Activated CD4-positive, alpha-beta memory T cell treated with anti-CD3 and anti-CD28 coated beads for 36 hours (primary cell): ENCODE results near the gene MORN1. TPM values are rescaled to one million over a fixed set of nuclear protein-coding genes. Genes with fewer than 3 reads are reported as not detected.

Experiments used
- CTCF ChIA-PET: fragments of 350-600 bp; sonication (Branson Sonifier 250); formaldehyde crosslinking; loops from one replicate; lab custom pipeline; 2021; ENCODE audit warnings: antibody characterized with exemption, inconsistent platforms; lab: Charles Lee
- POLR2A ChIA-PET: fragments of 350-600 bp; sonication (Branson Sonifier 250); formaldehyde crosslinking; loops from one replicate; lab custom pipeline; 2021; ENCODE audit warnings: antibody characterized with exemption; lab: Charles Lee
- DNase-seq: peaks from one replicate; pipeline ENCODE4 v3.0.0-alpha.2; 2020
- H3K27ac Mint-ChIP-seq: one replicate; pipeline ENCODE4 v1.8.0; 2021; ENCODE audit warnings: mixed read lengths
- H3K27me3 Mint-ChIP-seq: one replicate; pipeline ENCODE4 v1.8.0; 2021; ENCODE audit warnings: mixed read lengths
- H3K36me3 Mint-ChIP-seq: one replicate; pipeline ENCODE4 v1.8.0; 2021; ENCODE audit warnings: mixed read lengths
- H3K4me1 Mint-ChIP-seq: one replicate; pipeline ENCODE4 v1.8.0; 2021; ENCODE audit warnings: low read depth, mixed read lengths
- H3K4me3 Mint-ChIP-seq: one replicate; pipeline ENCODE4 v1.8.0; 2021; ENCODE audit warnings: mild to moderate bottlenecking, mixed read lengths
- H3K9me3 Mint-ChIP-seq: one replicate; pipeline ENCODE4 v1.8.0; 2021; ENCODE audit warnings: mixed read lengths
- intact Hi-C: fragments of 100-400 bp; cut with micrococcal nuclease; formaldehyde crosslinking; loops from one replicate; pipeline ENCODE4 v1.15.1; 2023
- total RNA-seq, 2 experiments: library from RNA; stranded (reverse); gene quantifications; one replicate each; pipeline ENCODE4 v1.2.3, GENCODE V29; 2021

MORN1 gene
- total RNA-seq, 2 experiments from 2014 or later: 5.4 to 6.3 TPM

DNA sequence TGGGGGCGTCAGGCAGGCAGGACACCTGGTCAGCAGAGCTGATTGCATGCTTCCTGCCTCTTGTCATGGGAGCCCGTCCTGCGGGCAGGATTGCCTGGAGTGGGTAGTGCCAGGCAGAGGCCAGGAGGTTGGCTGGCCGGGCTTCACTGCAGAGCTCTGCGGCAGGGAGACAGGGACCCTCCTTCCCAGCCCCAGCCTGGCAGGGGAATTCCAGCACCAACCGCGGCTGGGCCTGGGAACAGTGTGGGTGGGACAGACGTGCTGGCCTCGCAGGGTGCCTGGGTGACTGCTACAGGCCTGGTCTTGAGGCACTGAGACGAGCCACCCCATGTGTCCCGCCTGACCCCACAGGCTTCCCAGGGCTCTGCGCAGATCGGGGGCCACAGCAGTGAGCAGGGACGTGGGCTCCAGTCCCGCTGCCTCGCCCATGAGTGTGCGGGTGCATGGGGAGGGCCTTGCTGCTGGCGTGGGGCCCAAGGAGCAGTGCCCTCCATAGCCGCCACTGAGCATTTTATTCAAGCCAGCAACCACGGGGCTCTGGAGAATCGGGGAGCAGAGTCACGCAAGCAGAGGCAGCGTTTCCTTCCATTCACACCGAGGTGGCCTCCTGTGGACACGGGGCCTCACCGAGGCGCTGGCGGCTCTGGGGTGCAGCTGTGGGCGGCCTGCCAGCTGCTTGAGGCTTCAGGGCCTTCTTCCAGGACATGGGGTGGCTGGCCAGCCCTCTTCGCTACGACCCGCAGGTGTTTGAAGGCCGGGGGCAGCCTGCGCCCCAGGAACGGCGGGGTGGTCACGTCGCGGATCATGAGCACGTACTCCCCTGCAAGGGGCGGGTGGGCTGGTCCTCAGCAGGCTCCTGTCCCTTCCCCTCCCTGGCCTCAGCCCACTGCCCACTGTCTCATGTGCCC, 70.3 kb downstream of the MORN1 start:
- Mint-ChIP-seq H3K4me1 (no peaks in the 10 kb centered on the region), H3K27ac (no peak overlapping the region), H3K36me3 (no peaks in the 10 kb centered on the region), H3K9me3 (no peaks in the 10 kb centered on the region), H3K27me3 (no peaks in the 10 kb centered on the region), H3K4me3 (no peak overlapping the region)
- DNase-seq: no peak
- intact Hi-C loops: no loop called here
- CTCF ChIA-PET: no interaction called here
- POLR2A ChIA-PET: no interaction called here

DNA sequence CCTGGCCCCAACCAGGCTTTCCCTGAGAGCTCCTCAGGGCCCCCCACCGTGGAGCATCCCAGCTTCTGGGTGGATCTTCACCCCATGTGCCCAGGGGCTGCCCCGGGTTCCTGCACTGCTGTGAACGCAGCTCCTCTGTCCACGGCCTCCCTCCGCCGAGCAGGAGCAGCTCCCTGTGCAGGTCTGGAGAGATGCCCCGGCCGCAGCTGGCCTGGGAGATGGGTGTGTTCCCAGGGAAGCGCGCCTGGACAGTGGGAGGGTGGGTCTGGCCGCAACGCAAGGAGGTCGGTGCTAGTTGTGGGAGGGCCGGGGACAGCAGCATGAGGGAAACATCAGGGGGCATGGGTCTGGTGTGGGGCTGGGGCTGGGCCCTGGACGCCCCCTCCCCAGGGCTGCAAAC, 71.3 kb downstream of the MORN1 start:
- H3K27me3 Mint-ChIP-seq: no peaks in the 10 kb centered on the region
- no peaks in the 10 kb centered on the region for H3K4me1 Mint-ChIP-seq
- H3K9me3 Mint-ChIP-seq: no peaks in the 10 kb centered on the region
- H3K36me3 Mint-ChIP-seq: no peaks in the 10 kb centered on the region
- POLR2A ChIA-PET: no interaction called here
- no peak overlapping the region for H3K4me3 Mint-ChIP-seq
- DNase-seq: no peak
- intact Hi-C loops: no loop called here
- CTCF ChIA-PET: interaction anchor here (1.6 to 1.7 kb wide), 2 partner anchors 62 to 125 kb away, joined by 5 to 6 read pairs; partner anchors contain the start of gene FAAP20
- H3K27ac Mint-ChIP-seq: no peak overlapping the region

DNA sequence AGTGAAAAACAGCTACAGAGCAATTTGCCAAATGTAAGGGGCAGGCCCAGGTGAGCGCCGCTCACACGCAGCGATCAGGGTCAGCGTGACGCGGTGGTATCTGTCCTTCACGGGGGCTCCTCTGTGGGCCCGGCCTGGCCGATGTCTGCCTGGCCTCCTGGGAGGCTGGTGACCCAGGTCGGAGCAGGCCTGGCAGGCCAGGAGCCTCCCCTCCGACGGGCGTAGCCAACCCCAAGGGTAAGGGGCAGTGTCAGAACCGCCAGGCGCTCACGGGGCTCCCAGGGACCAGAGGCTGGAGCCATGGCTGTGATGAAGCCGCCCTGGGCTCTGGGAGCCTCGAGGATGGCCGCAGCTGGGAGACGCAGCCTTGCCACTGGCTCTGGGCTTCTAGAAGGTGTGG, 72.1 kb downstream of the MORN1 start:
- intact Hi-C loops: loop anchor here (5.0 kb wide), 1 partner anchor 73 kb away; the partner anchor contains the start of genes MORN1 and RER1
- no peak for DNase-seq
- no peak overlapping the region for H3K4me3 Mint-ChIP-seq
- no peak overlapping the region for H3K27ac Mint-ChIP-seq
- no peaks in the 10 kb centered on the region for H3K36me3 Mint-ChIP-seq
- no peaks in the 10 kb centered on the region for H3K4me1 Mint-ChIP-seq
- no peaks in the 10 kb centered on the region for H3K27me3 Mint-ChIP-seq
- no peaks in the 10 kb centered on the region for H3K9me3 Mint-ChIP-seq
- CTCF ChIA-PET: interaction anchor here (1.6 to 1.7 kb wide), 2 partner anchors 62 to 124 kb away, joined by 5 to 6 read pairs; partner anchors contain the start of gene FAAP20
- POLR2A ChIA-PET: no interaction called here

DNA sequence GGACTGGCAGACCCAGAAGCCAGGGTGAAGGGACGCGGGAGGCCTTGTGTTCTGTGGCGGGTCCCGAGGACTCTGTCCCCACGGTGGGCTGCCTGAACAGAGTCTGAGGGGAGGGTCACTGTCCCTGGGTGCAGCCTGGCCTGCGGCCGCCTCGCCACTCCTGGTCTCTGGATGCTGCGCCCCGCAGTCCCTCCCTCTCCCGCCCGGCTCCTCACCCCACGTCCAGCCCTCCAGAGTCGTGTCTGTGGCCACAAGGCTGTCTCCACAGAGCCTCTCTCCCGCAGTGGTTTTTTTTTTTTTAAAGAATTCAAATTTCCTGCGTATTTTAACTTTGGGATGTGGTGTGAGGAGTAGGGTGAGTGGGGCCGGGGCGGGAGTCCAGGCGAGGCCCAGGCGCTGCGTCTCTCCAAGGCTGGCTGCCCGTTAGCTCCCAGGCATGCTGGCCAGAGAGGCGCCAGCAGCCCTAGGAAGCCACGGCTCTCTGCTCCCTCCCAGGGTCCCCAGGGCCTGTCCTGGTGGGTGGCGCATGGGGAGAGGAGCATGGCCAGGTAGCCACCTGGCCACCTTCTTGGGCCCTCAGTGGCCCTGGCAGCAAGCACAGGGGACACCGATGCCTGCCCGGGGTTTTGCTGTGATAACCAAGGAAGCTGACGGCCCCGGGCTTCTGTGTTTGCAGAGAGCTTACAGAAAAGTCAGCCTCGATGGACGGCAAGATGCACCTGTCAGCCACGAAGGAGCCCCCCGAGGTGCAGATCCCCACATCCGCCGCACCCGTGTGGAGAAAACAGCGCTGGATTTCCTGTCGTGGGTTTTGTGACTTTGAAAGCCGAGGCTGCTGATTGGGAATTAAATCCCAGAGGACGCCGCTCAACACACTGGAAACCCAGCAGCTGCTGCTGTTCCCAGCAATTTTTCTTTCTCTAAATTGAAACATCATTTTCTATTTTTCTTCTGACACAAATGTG, 72.8 kb downstream of the MORN1 start:
- H3K27ac Mint-ChIP-seq: no peak overlapping the region
- no peak for DNase-seq
- H3K9me3 Mint-ChIP-seq: no peaks in the 10 kb centered on the region
- H3K36me3 Mint-ChIP-seq: no peaks in the 10 kb centered on the region
- no peaks in the 10 kb centered on the region for H3K27me3 Mint-ChIP-seq
- no peaks in the 10 kb centered on the region for H3K4me1 Mint-ChIP-seq
- ChIA-PET POLR2A (no interaction called here), CTCF (interaction anchor here (1.6 to 1.7 kb wide), 2 partner anchors 63 to 124 kb away, joined by 5 to 6 read pairs; partner anchors contain the start of gene FAAP20)
- intact Hi-C loops: loop anchor here (5.0 kb wide), 1 partner anchor 74 kb away; the partner anchor contains the start of genes MORN1 and RER1
- H3K4me3 Mint-ChIP-seq: no peak overlapping the region

DNA sequence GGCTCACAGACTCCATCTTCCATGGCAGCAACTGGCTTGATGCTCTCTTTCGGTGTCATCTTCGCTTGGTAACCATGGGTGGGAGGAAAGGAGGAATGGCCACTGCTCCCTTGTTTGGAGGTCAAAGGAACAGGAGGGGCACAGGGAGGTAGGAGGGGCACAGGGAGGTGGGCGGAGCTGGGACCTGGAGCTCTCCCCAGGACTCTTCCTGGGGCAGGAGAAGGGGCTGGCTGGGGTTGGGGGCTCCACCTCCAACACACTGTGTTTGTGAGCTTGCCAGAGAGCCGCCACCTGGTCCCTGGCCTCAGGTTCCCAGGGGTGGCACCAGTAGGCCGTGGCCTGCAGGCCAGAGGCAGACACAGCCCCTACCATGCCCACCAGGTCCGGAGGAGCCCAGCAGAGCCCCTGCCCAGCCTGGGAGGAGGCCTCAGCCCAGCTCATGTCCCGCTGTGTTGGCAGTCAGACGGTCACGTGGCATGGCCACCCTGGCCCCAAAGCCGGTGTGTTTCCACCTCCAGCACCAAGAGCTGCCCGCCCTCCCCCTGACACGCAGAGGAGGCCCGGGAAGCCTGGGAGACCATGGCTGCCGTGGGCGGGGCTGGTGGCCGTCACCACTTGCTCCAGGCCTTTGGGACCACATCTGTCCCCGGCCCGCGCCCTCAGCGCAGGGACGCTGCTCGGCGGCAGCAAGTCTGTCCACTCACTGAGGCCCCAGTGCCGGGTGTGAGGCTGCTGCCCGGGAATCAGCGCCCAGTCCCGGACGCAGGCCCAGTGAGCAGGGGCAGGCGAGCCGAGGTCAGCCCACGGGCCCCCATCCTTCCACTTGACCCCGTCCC, 73.9 kb downstream of the MORN1 start:
- no peak overlapping the region for H3K4me3 Mint-ChIP-seq
- H3K27ac Mint-ChIP-seq: no peak overlapping the region
- no peaks in the 10 kb centered on the region for H3K4me1 Mint-ChIP-seq
- CTCF ChIA-PET: interaction anchor here (2.8 to 5.1 kb wide), 2 partner anchors 64 to 122 kb away, joined by 13 to 49 read pairs; partner anchors contain the start of gene FAAP20
- no peaks in the 10 kb centered on the region for H3K36me3 Mint-ChIP-seq
- POLR2A ChIA-PET: no interaction called here
- DNase-seq: no peak
- intact Hi-C loops: loop anchor here (5.0 kb wide), 1 partner anchor 75 kb away; the partner anchor contains the start of genes MORN1 and RER1
- no peaks in the 10 kb centered on the region for H3K9me3 Mint-ChIP-seq
- no peaks in the 10 kb centered on the region for H3K27me3 Mint-ChIP-seq

DNA sequence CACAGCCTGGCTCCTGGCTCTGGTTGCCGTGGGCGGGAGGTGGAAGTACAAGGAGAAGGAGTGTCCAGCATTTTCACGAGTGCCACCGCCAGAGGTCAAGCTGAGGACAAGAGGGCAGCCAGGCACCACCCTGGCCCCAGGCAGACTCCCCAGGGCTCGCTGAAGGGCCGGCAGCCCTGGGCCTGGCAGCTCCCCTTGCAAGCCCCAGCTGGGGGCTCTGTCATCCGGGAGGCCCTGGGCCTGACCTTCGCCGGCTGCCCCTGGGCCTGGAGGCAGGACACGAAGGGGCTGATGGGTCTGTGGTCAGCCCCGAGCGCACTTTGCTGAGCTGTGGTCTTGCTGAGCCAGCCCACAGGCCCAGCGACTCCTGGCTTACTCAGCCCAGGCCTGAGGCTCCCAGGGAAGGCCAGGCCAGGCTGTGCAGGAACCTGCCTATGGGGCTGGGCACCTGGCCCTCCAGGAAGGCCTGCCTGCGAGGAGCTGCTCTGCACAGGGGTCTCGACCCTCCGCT, 74.8 kb downstream of the MORN1 start:
- no peaks in the 10 kb centered on the region for H3K36me3 Mint-ChIP-seq
- H3K9me3 Mint-ChIP-seq: no peaks in the 10 kb centered on the region
- intact Hi-C loops: loop anchor here (5.0 kb wide), 1 partner anchor 76 kb away; the partner anchor contains the start of genes MORN1 and RER1
- CTCF ChIA-PET: interaction anchor here (0.8 to 5.1 kb wide), 9 partner anchors 16 to 121 kb away, joined by 3 to 49 read pairs (median 9); partner anchors contain the start of gene FAAP20
- POLR2A ChIA-PET: interaction anchor here (1.4 to 1.6 kb wide), 2 partner anchors 75 to 89 kb away, joined by 5 to 6 read pairs; partner anchors contain the start of genes MORN1, RER1 and SKI
- H3K27ac Mint-ChIP-seq: no peak overlapping the region
- no peaks in the 10 kb centered on the region for H3K27me3 Mint-ChIP-seq
- DNase-seq: no peak
- no peaks in the 10 kb centered on the region for H3K4me1 Mint-ChIP-seq
- H3K4me3 Mint-ChIP-seq: no peak overlapping the region

DNA sequence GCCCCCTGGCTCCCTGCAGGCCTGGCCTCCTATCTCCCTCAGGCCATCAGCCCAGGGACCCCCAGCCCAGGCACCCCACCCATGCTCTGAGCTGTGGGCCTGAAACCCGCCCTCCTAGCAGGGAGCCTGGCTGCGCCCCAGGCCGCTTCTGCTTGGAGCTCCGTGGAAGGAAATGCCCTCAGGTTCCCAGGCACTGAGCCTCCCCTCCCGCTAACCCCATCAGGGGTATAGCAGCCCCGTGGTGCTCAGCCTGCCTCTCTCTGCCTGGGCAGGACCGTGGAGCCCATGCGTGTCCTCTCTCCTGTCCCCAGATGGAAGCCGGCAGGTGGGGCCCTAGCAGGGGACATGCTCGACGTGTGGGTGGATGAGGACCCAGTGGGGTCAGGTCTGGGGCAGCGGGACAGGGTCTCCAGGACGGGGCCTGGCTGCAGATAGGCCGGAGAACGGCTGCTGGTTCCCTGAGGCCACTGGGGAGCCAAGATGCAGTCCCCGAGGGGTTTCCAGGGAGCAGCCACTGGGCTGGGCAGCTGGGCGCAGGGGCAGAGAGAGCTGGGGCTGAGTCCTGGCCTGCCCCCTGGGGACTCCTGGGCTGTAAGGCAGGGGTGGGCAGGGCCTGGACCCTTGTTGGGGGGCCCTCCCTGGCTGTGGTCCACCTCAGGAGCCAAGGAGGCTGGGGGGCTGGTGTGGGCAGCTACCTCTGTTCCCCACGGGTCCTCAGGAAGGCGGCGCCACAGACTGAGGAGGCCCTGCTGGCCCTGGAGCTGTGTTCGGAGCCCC, 75.5 kb downstream of the MORN1 start:
- H3K36me3 Mint-ChIP-seq: no peaks in the 10 kb centered on the region
- H3K4me3 Mint-ChIP-seq: peak overlapping the region; percentile 16
- H3K4me1 Mint-ChIP-seq: no peaks in the 10 kb centered on the region
- no peak for DNase-seq
- H3K27ac Mint-ChIP-seq: peak overlapping the region; percentile 8
- H3K9me3 Mint-ChIP-seq: no peaks in the 10 kb centered on the region
- intact Hi-C loops: loop anchor here (1.0 to 5.0 kb wide), 2 partner anchors 15 to 76 kb away; partner anchors contain the start of genes MORN1 and RER1
- ChIA-PET POLR2A (interaction anchor here (1.1 to 1.6 kb wide), 3 partner anchors 76 to 117 kb away, joined by 3 to 6 read pairs (median 5); partner anchors contain the start of genes MORN1, RER1 and SKI), CTCF (interaction anchor here (0.8 to 5.1 kb wide), 17 partner anchors 15 to 166 kb away, joined by 3 to 49 read pairs (median 4); partner anchors contain the start of gene FAAP20)
- H3K27me3 Mint-ChIP-seq: no peaks in the 10 kb centered on the region

DNA sequence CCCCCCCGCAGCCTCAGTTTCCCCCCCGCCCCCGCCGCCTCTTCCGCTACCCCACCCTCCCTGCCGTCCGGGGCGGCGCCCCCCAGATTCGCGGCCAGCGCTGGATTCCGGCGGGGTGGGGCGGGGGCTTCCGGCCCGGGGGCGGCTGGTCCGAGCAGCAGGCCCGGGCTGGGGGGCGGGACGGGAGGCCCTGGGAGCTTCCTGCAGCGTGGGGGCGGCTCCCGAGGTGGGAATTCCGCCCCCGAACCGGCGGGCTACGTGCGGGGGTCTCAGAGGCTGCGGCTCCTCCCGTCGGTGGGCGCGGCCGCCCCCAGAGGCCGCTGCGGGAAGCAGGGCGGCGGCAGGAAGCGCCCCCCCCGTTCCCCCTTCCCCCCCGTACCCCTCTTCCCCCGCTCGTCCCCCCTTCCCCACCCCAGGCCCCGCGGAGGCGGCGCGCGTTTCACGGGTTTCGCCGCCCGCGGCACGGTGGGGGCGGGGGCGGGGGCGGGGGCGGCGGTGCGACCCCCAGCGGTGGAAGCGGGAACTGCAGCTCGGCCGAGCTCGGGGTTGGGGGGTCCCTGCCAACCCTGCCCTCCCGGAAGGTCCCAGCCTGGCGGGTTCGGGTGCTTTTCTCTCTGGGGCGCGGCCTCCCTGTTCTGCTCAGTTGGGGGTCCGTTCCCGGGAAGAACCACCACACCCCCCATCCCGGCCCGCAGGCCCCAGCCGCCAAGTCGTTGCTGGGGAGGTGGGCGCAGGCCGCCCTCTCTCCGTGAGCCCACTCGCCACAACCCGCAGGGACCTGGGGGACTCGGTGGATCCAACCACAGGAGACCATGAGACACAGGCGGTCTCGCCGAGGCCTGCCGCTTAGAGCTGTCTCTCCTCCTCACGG, 76.3 kb downstream of the MORN1 start:
- H3K27ac Mint-ChIP-seq: peak overlapping the region; percentile 8
- no peaks in the 10 kb centered on the region for H3K27me3 Mint-ChIP-seq
- H3K36me3 Mint-ChIP-seq: no peaks in the 10 kb centered on the region
- peak; percentile 70 for DNase-seq
- intact Hi-C loops: loop anchor here (1.0 to 5.0 kb wide), 2 partner anchors 14 to 77 kb away; partner anchors contain the start of genes MORN1 and RER1
- no peaks in the 10 kb centered on the region for H3K9me3 Mint-ChIP-seq
- peak overlapping the region; percentile 5 for H3K4me3 Mint-ChIP-seq
- ChIA-PET CTCF (interaction anchor here (0.9 to 5.1 kb wide), 16 partner anchors 14 to 165 kb away, joined by 3 to 49 read pairs (median 4); partner anchors contain the start of genes FAAP20, MORN1 and RER1), POLR2A (interaction anchor here (0.5 to 1.6 kb wide), 4 partner anchors 77 to 116 kb away, joined by 3 to 6 read pairs (median 4); partner anchors contain the start of genes MORN1, RER1 and SKI)
- H3K4me1 Mint-ChIP-seq: no peaks in the 10 kb centered on the region

DNA sequence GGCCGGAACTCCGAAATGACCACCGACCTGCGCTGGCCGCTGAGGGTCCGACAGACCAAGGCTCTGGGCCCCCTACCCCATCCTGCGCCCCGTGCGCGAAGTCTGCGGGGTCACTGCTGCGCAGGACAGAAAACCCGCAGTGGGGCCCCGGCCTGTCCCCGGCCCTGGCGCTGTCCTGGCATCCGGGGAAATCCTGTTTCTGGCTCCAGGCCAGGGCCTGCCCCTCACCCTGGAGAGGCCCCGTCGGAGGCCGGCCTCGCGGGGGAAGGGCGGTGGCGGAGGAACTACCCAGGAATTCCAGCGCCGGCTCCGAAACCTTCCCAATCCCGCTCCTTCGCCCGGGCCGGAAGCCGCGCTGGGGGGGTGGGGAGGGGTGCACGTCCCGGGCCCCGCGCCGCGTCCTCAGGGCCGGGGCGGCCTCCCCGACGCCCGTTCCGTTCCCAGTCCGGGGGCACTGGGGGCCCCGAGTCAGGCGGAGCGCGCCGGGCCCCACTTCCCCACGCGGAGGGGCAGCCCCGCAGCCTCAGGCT, 77.0 kb downstream of the MORN1 start:
- no peak overlapping the region for H3K4me3 Mint-ChIP-seq
- no peaks in the 10 kb centered on the region for H3K27me3 Mint-ChIP-seq
- intact Hi-C loops: no loop called here
- no peaks in the 10 kb centered on the region for H3K9me3 Mint-ChIP-seq
- H3K27ac Mint-ChIP-seq: no peak overlapping the region
- CTCF ChIA-PET: interaction anchor here (1.0 to 5.1 kb wide), 6 partner anchors 26 to 119 kb away, joined by 3 to 49 read pairs (median 5); partner anchors contain the start of genes FAAP20, MORN1 and RER1
- H3K36me3 Mint-ChIP-seq: no peaks in the 10 kb centered on the region
- DNase-seq: peak; percentile 30
- H3K4me1 Mint-ChIP-seq: no peaks in the 10 kb centered on the region
- POLR2A ChIA-PET: interaction anchor here (1.0 to 2.1 kb wide), 3 partner anchors 13 to 115 kb away, joined by 3 to 5 read pairs (median 3); no protein-coding TSS in a partner anchor
